ENCODE measurements around the gene MEIOB. TPM values are rescaled to one million over a fixed set of nuclear protein-coding genes. Genes with fewer than 3 reads are reported as not detected.

The MEIOB gene
- total RNA-seq, 2 donors from 2014 or later, result not detected

GRCh38 chr16:1851793-1852192, 20.2 kb downstream of the MEIOB start:
- no peak for DNase-seq (ENCODE audit: low spot score)
- H3K4me3 Mint-ChIP-seq, result no peak overlapping the region
- H3K9me3 Mint-ChIP-seq, result no peaks in the 10 kb centered on the region
- no peaks in the 10 kb centered on the region for H3K36me3 Mint-ChIP-seq
- no peaks in the 10 kb centered on the region for H3K4me1 Mint-ChIP-seq (ENCODE audit: low read depth in 2 of 2)
- H3K27ac Mint-ChIP-seq, result no peak overlapping the region
- no peak for ATAC-seq
- H3K27me3 Mint-ChIP-seq, result peaks cover 11 to 13% of the 10 kb centered on the region in 2 donors

DNA sequence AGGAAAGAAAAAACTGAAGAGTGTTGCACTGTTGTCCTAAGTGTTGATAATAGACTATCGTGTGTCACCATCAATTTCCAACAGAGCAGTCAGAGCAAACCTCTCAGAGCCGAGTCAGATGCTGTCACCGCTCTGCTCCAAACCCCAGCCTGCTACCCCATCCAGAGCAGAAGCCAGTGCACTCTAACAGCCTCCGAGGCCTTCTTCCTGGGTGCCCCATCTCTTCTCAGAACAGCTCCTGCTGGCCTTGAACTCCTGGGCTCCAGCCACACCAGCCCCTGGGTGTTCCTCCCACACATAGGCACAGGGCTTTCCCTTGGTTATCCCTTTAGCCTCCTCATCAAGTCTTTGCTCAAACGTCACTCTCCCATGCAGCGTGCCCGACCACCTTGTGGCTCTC, 21.0 kb downstream of the MEIOB start:
- ATAC-seq, result no peak

GRCh38 chr16:1846416-1846815, 25.5 kb downstream of the MEIOB start:
- no peak for ATAC-seq
- Mint-ChIP-seq H3K4me1 (ENCODE audit: low read depth in 2 of 2) (no peaks in the 10 kb centered on the region), H3K27me3 (peaks cover 8 to 11% of the 10 kb centered on the region in 2 donors), H3K9me3 (no peaks in the 10 kb centered on the region), H3K27ac (peak overlapping the region in 1 of 2 donors; percentile 15), H3K4me3 (no peak overlapping the region), H3K36me3 (no peaks in the 10 kb centered on the region)
- no peak for DNase-seq (ENCODE audit: low spot score)

More for the DNA sequence above, 21.0 kb downstream of the MEIOB start:
- Mint-ChIP-seq H3K27me3 (peaks cover 15 to 17% of the 10 kb centered on the region in 2 donors), H3K36me3 (no peaks in the 10 kb centered on the region), H3K4me3 (no peak overlapping the region), H3K4me1 (ENCODE audit: low read depth in 2 of 2) (no peaks in the 10 kb centered on the region), H3K9me3 (no peaks in the 10 kb centered on the region), H3K27ac (no peak overlapping the region)
- no peak for DNase-seq (ENCODE audit: low spot score)

GRCh38 chr16:1845985-1846384, 26.0 kb downstream of the MEIOB start:
- Mint-ChIP-seq H3K4me3 (no peak overlapping the region), H3K9me3 (no peaks in the 10 kb centered on the region), H3K36me3 (no peaks in the 10 kb centered on the region), H3K27ac (peak overlapping the region in 1 of 2 donors; percentile 15), H3K27me3 (peaks cover 7 to 8% of the 10 kb centered on the region in 2 donors), H3K4me1 (ENCODE audit: low read depth in 2 of 2) (no peaks in the 10 kb centered on the region)
- ATAC-seq (no peak), DNase-seq (ENCODE audit: low spot score) (no peak)

GRCh38 chr16:1839554-1839953, 32.4 kb downstream of the MEIOB start:
- Mint-ChIP-seq H3K36me3 (no peaks in the 10 kb centered on the region), H3K9me3 (no peaks in the 10 kb centered on the region)
- ATAC-seq, result no peak

GRCh38 chr16:1834096-1834495, 37.9 kb downstream of the MEIOB start:
- no peaks in the 10 kb centered on the region for H3K36me3 Mint-ChIP-seq
- no peak for DNase-seq (ENCODE audit: low spot score)
- no peak overlapping the region for H3K27ac Mint-ChIP-seq
- H3K27me3 Mint-ChIP-seq, result no peaks in the 10 kb centered on the region
- no peaks in the 10 kb centered on the region for H3K9me3 Mint-ChIP-seq
- ATAC-seq, result no peak
- H3K4me3 Mint-ChIP-seq, result no peak overlapping the region
- peaks cover 0 to 11% of the 10 kb centered on the region in 2 donors for H3K4me1 Mint-ChIP-seq (ENCODE audit: low read depth in 2 of 2)

More at GRCh38 chr16:1839554-1839953, 32.4 kb downstream of the MEIOB start:
- no peaks in the 10 kb centered on the region for H3K27me3 Mint-ChIP-seq
- no peak overlapping the region for H3K4me3 Mint-ChIP-seq
- DNase-seq (ENCODE audit: low spot score), result no peak
- no peak overlapping the region for H3K27ac Mint-ChIP-seq
- no peaks in the 10 kb centered on the region for H3K4me1 Mint-ChIP-seq (ENCODE audit: low read depth in 2 of 2)

DNA sequence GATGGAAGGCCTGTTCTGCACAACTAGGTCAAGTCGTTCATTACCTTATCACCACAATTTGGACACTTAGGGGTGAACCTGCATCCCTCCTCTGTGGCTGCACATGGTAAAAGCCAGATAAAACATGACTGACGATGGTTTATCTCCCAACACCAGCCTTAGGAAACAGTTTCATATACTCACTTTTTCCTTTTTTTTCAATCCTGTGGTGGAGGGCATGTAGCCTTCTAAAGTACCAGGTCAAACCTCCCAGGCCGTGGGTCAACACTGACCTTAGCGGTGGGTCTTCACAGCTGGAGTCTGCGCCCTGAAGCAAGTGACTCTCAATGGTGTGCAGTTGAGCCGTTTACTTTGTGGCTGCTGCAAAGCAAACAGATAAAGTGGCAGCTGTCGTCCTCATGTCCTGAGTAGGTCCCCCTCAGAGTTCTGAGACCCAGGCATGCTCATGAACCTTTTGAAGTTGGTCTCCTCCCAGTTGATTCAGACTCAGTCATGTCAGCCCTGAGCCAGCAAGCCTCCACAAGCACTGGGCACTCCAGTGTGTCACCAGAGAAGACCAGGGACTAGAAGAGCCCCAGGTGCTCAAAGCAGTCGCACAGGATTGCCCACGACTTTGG, 39.0 kb downstream of the MEIOB start:
- ATAC-seq (no peak), DNase-seq (ENCODE audit: low spot score) (no peak)
- Mint-ChIP-seq H3K4me3 (no peak overlapping the region), H3K4me1 (ENCODE audit: low read depth in 2 of 2) (peaks cover 0 to 13% of the 10 kb centered on the region in 2 donors), H3K27ac (peak overlapping the region in 1 of 2 donors; percentile 50), H3K36me3 (no peaks in the 10 kb centered on the region), H3K27me3 (no peaks in the 10 kb centered on the region), H3K9me3 (no peaks in the 10 kb centered on the region)

- DNase-seq (ENCODE audit: low spot score), result no peak
- Mint-ChIP-seq H3K4me1 (ENCODE audit: low read depth in 2 of 2) (peaks cover 7 to 23% of the 10 kb centered on the region in 2 donors), H3K27ac (no peak overlapping the region), H3K36me3 (no peaks in the 10 kb centered on the region), H3K4me3 (no peak overlapping the region), H3K27me3 (no peaks in the 10 kb centered on the region), H3K9me3 (no peaks in the 10 kb centered on the region)
- no peak for ATAC-seq
Measured at GRCh38 chr16:1831186-1832075, 40.5 kb downstream of the MEIOB start.

DNA sequence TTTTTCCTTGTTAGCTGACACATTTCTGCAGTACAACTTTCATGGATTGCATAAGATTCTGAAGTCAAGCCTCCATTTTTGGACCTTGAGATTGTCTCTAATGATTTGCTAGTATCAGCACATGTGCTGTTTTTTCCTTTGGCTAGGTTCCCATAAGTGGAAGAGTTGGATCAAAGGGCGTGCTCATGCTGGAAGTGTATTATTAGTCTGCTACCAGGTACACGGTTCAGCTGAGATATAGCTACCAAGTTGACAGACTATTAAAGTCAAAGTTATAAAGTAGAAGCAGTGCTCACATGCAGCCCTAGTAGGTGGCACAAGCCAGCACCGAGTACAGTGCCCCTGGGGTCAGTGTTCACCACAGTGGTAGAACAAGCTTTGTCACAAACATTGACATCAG, 41.8 kb downstream of the MEIOB start:
- Mint-ChIP-seq H3K4me1 (ENCODE audit: low read depth in 2 of 2) (peaks cover 7 to 26% of the 10 kb centered on the region in 2 donors), H3K36me3 (no peaks in the 10 kb centered on the region), H3K9me3 (no peaks in the 10 kb centered on the region), H3K4me3 (no peak overlapping the region), H3K27ac (no peak overlapping the region), H3K27me3 (no peaks in the 10 kb centered on the region)
- ATAC-seq (no peak), DNase-seq (ENCODE audit: low spot score) (no peak)

DNA sequence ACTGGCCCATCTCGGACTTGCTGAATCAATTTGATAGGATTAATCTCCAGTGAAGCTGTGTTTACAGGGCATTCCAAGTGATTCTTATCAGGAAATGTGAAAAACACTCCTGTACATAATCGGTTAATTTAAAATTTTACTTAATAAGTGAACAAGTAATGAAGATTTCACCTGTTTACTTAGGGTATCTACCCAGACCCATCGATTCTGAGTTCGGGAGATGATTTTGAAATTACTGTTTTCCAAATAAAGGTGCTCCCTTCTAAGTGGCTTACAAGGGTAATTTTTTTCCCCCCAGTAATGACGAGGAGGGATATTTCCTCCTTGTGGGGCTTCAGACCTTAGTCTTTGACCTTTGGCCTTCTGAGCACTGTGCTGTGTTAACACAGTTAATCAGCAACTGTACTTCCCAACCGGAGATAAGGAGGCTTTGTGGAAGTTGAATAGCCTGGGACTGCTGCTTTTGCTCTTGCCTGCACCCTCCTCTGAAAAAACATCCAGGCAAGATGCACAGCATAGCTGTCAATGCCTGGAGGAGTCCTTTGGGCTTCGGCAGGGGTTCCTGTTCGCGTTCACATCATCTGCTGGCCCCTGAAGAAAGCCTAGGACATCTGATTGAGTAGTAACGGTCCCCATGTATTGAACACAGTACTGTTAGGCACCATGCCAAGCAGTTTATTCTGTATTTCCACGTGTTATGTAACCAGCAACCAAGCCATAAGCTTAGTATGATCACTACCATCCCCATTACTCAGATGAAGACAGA, 43.1 kb downstream of the MEIOB start:
- peaks cover 13 to 30% of the 10 kb centered on the region in 2 donors for H3K4me1 Mint-ChIP-seq (ENCODE audit: low read depth in 2 of 2)
- no peak overlapping the region for H3K4me3 Mint-ChIP-seq
- DNase-seq (ENCODE audit: low spot score) (no peak), ATAC-seq (no peak)
- H3K9me3 Mint-ChIP-seq, result no peaks in the 10 kb centered on the region
- no peaks in the 10 kb centered on the region for H3K27me3 Mint-ChIP-seq
- no peak overlapping the region for H3K27ac Mint-ChIP-seq
- no peaks in the 10 kb centered on the region for H3K36me3 Mint-ChIP-seq

GRCh38 chr16:1826691-1827573, 45.0 kb downstream of the MEIOB start, which contains the start of the genes FAHD1 and HAGH:
Gene FAHD1 (plus strand): TSS chr16:1827206. CDS start chr16:1827239, 33 bp downstream.
Gene HAGH (minus strand): TSS chr16:1826825. CDS start chr16:1826787, 38 bp downstream.
- Mint-ChIP-seq H3K4me1 (ENCODE audit: low read depth in 2 of 2) (peaks cover 13 to 27% of the 10 kb centered on the region in 2 donors), H3K27me3 (no peaks in the 10 kb centered on the region), H3K4me3 (peak within 1 kb of the TSS; percentile 96), H3K36me3 (no peaks in the 10 kb centered on the region), H3K9me3 (no peaks in the 10 kb centered on the region), H3K27ac (peak within 1 kb of the TSS; percentile 89 to 95)
- DNase-seq (ENCODE audit: low spot score), result peak; percentile 92
- peak; percentile 93 to 94 for ATAC-seq

- Mint-ChIP-seq H3K9me3 (no peaks in the 10 kb centered on the region), H3K4me1 (ENCODE audit: low read depth in 2 of 2) (peaks cover 13 to 27% of the 10 kb centered on the region in 2 donors), H3K4me3 (peak overlapping the region; percentile 96), H3K27ac (peak overlapping the region in 1 of 2 donors; percentile 95), H3K27me3 (no peaks in the 10 kb centered on the region), H3K36me3 (no peaks in the 10 kb centered on the region)
- ATAC-seq, result peak; percentile 77 to 86
- DNase-seq (ENCODE audit: low spot score), result peak; percentile 79
Measured at GRCh38 chr16:1825864-1826690, 45.9 kb downstream of the MEIOB start.

Data from natural killer cell treated with Interleukin-12 subunit alpha and Interleukin-12 subunit beta and Interleukin-15 and Interleukin-18, amount 100 ng/mL, for 72 hours (primary cell).